ENCODE results near the gene MORN1. TPM values are rescaled to one million over a fixed set of nuclear protein-coding genes. Genes with fewer than 3 reads are reported as not detected.

The MORN1 gene
- total and polyA plus RNA-seq, 10 of the 15 experiments (the other 5 are each of a cell fraction or from before 2014, with no cell fraction given): 0.76 to 7.9 (median 5.5) TPM

DNA sequence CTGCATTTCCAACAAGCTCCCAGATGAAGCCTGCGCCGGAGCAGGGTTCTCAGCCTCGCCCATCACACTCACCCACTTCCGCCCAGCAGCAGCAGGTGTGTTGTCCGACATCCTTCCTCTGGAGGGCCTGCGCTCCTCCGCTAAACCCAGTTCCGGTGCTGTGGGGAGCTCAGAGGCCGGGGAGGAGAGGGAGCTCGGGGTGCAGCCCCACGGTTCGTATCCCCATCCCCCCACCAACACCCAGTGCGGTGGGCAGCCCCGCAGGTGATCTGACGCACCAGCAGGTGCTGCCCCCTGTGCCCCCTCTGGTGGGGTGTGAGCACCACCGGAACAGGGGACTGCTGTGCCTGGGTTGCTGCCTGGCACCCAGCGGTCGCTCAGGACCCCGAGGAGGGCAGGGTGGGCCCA is 24.5 kb upstream of the MORN1 start (continued):
- no peak for TF ChIP-seq EP300 (IDR thresholded peaks at IDR 0.05; ENCODE audit: borderline replicate concordance in 1 of 2, control insufficient read depth in 1 of 2, low read depth in 2 of 2, low read length in 2 of 2)

GRCh38 chr1:2415337-2415736 is 24.0 kb upstream of the MORN1 start:
- Histone ChIP-seq H3K9ac (ENCODE audit: control insufficient read depth, insufficient read depth, low read length) (no peak overlapping the region), H3K27ac (ENCODE audit: control insufficient read depth, insufficient read depth) (no peak overlapping the region), H3K27me3 (replicated peaks in 1 of 2; ENCODE audit: control insufficient read depth in 2 of 2, insufficient read depth in 2 of 2, low read length in 1 of 2) (no peaks in the 10 kb centered on the region), H3K4me1 (ENCODE audit: control insufficient read depth, insufficient read depth, low read length) (peaks cover 27% of the 10 kb centered on the region), H3K4me2 (ENCODE audit: control insufficient read depth, insufficient read depth) (peak overlapping the region; percentile 87), H3K4me3 (peak overlapping the region; percentile 64; the same call in 1 of the 2 replicates), H4K20me1 (ENCODE audit: control insufficient read depth, insufficient read depth) (no peaks in the 10 kb centered on the region), H3K36me3 (ENCODE audit: control insufficient read depth in 2 of 2, insufficient read depth in 2 of 2, low read length in 1 of 2) (no peaks in the 10 kb centered on the region), H3K79me2 (ENCODE audit: control insufficient read depth, insufficient read depth, low read length) (peaks cover 20% of the 10 kb centered on the region), H2AFZ (ENCODE audit: control insufficient read depth, low read depth, low read length) (peak overlapping the region; percentile 17), H3K9me3 (replicated peaks; ENCODE audit: control insufficient read depth, insufficient read depth, low read length) (no peaks in the 10 kb centered on the region)
- in situ Hi-C loops (cut with MboI): loop anchor here (10.0 kb wide), 1 partner anchor 379 kb away; no protein-coding TSS in a partner anchor
- no peak for ATAC-seq
- SMC1A ChIA-PET (ENCODE audit: uncharacterized antibody, unreplicated experiment): interaction anchor here (1.2 to 2.6 kb wide), 5 partner anchors 9 to 171 kb away, joined by 4 to 21 read pairs (median 6); partner anchors contain the start of genes PANK4 and PRXL2B
- POLR2A ChIA-PET: interaction anchor here (1.1 to 2.7 kb wide), 3 partner anchors 104 to 221 kb away, joined by 3 to 18 read pairs (median 3); partner anchors contain the start of gene FAAP20
- no TSS peak for BruUV-seq (replicated peaks)
- CTCF ChIA-PET: interaction anchor here (0.7 to 3.4 kb wide), 17 partner anchors 14 to 1008 kb away, joined by 3 to 37 read pairs (median 4); partner anchors contain the start of genes PANK4 and TNFRSF14
- intact Hi-C loops (cut with micrococcal nuclease; ENCODE audit: unreplicated experiment): loop anchor here (2.0 kb wide), 1 partner anchor 109 kb away; no protein-coding TSS in a partner anchor
- DNase-seq (ENCODE audit: low read depth, low spot score): no peak
- 26% methylated on average over 11 of the region's 11 CpGs for WGBS (ENCODE audit: insufficient coverage, insufficient replicate concordance, low lambda C conversion rate, missing lambda C conversion rate)
- FAIRE-seq: no peak
- RAD21 ChIA-PET (ENCODE audit: unreplicated experiment): interaction anchor here (0.7 to 3.2 kb wide), 9 partner anchors 65 to 220 kb away, joined by 3 to 46 read pairs (median 4); partner anchors contain the start of gene PANK4
- TF ChIP-seq RCOR1 (conservative IDR thresholded peaks at IDR 0.05; ENCODE audit: low read depth, low read length): no peak
- TF ChIP-seq MTA2 (IDR thresholded peaks at IDR 0.05; ENCODE audit: low read depth): no peak
- no peak for TF ChIP-seq BACH1 (IDR thresholded peaks at IDR 0.05; ENCODE audit: borderline replicate concordance)

All from GM12878 (cell line).